RCC 7860 (cell line): ENCODE data around the gene SEMA3G.

Source experiments
- DNase-seq: peaks from one replicate; pipeline ENCODE4 v3.0.0-alpha.2; 2015; ENCODE audit warnings: low spot score
- FAIRE-seq: peaks from 2 replicates; lab custom pipeline; 2012; peaks lifted over from hg19 to GRCh38; lab: Jason Lieb, UNC

The SEMA3G gene

DNA sequence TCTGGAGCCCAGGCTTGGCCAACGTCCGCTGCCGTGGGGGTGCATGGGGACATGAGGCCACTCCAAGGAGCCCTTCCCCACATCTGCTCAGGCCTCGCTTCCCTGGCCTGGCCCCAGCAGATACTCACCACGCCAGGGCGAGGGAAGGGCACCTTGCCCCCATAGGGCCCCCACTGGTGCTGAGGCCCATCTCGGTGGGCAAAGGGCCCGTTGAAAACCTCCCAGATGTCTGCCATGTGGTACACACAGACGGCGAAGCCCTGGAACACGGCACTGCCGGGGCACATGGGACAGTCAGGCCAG is 4.7 kb downstream of the SEMA3G start:
- no peak for FAIRE-seq
- DNase-seq = no peak

DNA sequence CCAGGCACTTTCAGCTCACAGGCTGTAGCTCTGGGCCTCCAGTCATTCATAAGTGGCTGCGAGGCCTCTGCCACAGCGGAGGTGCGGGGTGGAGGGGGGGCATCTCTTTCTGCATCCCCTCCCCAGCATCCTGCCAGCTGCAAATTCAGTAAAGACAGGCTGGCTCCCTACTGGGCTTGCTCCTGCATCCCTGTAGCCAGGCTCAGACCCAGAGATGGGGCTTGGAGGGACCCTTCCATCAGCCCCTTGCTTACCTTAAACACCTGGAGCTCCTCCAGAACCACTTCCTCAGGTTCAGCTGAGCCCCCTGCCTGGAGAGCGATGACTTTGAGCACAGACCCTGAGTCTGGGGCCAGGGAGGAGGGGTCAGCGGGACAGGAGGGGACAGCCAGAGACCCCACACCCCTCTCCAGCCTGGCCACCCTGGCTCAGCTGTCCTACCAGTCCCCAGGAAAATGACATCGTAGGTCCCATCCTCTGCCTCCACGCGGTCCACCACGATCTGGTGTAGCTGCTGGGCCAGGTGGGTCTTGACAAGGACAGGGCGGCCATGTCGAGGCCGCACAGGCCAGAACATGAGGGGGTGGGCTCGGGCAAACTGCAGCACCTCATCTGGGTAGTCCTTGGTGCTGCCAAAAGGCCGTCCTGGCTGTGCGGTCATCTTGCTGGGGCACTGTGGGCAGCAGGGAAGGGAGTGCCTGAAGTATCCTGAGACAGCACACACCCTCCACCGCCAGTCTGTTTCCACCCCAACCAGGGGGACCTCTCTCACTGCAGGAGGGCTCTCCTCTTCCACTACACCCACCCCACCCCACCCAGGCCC is 5.3 kb downstream of the SEMA3G start:
- FAIRE-seq = no peak

DNA sequence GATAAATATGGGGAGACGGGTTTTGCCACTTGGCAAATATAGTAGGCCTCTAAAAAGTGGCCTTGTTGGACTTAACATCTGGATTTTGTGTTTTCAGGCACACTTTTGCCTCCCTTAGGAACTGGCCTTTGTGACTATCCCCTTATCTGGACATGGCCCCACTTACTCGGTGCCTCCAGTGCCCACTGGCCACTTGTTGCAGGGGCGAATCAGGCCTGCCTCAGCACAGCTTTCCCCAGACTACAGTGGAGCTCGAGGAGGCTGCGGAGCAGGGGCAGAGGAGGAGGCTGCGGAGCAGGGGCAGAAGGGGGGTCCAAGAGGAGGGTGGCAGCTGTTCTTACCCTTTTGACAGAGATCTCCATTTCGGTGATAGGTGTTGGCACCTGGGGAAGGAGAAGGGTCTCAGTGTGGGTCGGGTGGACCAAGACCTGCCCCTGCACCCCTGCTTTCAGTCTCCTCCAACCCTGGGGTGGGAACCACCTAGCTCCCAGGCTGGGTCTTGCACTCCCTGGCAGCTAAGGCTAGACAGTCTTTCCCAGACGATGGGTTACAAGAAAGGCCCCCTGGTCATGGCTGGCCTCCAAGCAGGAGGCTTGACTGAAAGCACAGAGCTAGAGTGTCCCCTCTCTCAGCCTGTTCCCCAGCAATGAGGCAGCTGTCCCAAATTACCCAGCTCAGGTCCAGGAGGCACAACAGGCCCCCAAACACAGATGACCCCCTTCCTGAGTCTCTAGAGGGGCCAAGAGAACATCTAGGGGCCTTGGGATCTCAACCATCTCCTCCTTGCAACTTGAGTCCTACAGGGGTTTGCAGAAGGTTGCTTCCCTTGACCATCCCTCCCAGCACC is 6.1 kb downstream of the SEMA3G start:
- no peak for FAIRE-seq
- no peak for DNase-seq

More for the DNA sequence above, 5.3 kb downstream of the SEMA3G start:
- no peak for DNase-seq

DNA sequence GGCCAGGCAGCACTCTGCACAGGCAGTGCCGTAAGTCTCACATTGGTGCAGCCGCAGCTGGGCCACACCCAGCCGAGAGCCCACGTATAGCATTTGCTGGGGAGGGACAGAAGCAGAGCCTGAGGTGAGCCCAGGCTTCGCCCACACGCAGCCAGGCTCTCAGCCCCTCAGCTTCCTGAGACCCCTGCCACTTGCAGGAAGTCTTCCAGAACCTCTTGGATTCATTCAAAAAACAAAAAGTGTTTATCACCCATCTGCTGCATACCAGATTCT is 6.9 kb downstream of the SEMA3G start:
- no peak for FAIRE-seq
- DNase-seq = no peak

DNA sequence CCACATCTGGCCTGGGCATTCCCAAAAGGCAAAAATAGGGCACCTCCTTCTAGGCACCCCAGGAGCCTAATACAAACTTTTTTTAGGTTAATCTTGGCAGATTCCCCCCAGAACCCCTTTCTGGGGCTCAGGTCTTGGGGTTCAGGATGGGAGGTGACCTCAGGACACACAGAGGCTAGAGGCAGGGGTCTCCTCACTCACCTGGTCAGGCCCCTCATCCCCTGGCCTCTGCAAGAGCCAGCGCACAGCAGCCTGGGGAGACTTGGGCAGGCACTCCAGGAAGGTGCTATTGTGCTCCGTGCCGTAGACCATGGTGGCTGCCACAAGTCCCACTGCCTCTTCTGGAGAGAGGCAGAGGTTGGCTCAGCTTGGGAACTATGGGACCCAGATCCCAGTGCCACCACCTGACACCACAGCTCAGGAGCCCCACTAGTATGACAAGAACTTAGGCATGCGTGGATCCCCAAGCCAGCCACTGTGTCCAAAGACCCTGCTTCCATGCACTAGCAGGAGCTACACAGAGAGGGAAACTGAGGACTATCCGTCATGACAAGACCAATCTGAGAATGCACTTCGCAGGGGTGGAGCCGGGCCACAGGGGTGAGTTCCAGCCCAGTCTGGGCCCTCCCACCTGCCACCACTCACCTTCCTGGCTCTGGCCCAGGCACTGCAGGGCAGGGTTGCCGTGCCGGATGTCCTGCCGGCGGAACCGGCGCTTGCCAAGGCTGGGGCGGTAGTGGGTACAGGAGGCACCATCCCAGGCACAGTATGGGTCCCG is 7.4 kb downstream of the SEMA3G start:
- FAIRE-seq = no peak
- no peak for DNase-seq

DNA sequence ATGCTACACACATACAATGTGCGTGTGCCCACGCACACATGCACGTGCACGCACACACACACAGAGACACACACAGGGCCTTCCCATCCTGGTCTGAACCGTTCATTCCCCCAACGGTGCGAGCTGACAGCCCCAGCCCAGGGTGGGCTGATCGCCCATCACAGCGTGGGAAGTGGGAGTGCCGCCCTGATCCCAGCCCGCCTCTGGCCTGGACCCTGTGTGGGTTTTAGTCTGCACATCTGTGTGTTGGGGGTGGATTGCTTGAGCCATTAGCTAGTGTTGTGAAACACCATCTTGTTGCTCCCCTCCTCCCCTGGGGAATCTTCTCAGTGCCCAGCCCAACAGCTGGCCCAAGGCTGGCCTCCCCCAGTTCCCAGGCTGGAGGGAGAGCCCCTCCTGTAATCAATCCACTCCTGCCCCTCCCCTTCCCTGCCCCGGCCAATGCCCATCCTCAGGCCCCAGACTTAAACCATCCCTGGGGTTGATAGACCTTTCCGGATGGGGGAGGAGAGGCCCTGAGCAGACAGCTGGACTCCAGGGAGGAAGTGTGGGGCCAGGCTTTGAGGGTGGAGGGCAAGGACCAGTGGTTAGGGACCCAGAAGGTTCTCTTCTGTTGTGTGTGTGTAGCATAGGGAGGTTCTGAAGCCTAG is 8.3 kb downstream of the SEMA3G start:
- FAIRE-seq = no peak
- no peak for DNase-seq

DNA sequence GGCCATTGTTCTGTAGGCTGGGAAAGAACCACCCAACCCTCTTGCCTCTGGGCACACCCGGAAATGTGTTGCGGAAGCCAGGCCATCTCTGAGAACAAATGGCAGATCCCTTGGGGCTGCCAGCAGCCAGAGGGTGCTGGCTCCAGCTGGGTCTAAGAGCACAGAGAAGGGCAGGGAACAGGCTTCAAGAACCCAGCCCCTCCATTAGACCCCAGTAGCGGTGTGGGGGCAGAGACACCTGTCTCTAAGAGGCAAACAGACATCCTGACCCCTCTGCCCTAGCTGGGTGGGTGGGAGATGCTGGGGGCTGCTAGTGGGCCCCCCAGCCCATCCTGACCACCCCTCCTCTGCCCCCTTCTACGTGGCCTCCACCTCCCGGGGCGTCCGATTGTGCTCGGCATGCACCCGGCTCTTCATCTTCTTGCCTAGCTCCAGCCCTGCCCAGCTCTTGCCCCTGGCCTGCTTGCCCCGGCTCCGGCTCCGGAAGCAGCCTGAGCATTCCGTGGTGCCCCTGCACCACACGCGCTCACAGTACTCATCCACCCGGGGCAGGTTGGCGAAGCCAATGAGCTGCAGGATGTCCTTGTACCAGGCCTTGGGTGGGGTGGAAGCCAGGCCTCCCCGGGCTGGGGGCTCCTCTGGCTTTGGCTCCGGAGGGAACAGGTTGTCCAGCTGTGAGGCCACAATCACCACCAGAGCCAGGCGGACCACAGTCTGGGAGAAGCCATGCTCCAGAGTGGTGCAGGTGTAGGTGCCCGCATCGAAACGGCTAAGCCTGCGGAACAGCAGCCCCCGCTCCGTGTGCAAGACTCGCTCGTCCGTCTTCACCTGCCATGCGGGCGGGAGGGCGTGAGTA is 9.4 kb downstream of the SEMA3G start:
- FAIRE-seq (no peak), DNase-seq (no peak)

DNA sequence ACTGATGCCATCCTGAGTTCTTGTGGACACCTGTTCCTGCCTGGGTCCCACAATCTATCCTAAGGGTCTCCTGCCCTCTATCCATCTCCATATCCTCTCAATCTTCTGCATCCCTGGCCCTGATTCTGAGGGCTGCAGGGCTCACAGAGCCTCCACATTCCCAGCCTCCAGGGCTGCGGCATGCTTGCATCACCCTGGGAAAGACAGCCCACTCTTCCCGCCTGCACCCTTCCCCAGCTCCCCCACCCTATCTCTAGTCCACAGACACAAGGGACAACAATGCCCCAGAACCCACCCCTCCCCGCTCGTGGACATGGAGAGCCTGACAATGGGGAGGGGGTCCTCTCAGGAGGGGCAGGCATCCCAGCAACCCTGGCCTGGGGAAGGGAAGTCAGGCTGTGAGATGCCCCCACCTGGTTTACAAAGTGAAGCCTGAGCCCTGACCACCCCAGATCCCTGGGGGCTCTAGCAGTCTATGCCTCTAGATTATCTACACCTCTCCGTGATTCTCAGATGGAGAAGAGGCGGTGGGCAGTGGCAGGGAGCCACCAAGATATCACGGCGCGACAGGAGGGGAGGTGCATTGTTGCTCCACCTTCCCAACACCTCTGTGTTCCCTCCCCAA is 10.3 kb downstream of the SEMA3G start:
- FAIRE-seq (no peak), DNase-seq (no peak)

DNA sequence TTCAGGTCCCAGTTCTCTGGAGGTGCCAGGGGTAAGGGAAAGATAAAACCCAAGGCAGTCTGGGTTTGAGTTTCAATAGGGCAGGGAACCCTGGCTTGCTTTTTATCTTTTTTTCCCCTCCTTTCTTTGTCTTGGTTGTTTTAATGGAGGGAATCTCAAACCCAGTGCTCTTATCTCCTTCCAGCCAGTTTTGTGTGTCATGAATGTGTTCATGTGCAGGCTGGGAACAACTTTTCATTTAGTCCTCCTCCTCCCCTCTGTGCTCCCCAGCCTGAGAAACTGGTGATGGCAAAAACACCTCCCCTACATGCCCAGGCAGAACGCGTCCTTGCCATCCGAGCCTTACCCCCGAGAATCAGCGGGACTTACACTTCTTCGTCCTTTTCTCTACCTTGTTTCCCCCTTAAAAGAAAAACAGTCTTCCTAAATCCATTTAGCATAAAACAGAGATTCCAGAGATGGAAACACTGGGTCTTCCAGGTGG is 10.9 kb downstream of the SEMA3G start:
- no peak for DNase-seq
- FAIRE-seq = no peak

DNA sequence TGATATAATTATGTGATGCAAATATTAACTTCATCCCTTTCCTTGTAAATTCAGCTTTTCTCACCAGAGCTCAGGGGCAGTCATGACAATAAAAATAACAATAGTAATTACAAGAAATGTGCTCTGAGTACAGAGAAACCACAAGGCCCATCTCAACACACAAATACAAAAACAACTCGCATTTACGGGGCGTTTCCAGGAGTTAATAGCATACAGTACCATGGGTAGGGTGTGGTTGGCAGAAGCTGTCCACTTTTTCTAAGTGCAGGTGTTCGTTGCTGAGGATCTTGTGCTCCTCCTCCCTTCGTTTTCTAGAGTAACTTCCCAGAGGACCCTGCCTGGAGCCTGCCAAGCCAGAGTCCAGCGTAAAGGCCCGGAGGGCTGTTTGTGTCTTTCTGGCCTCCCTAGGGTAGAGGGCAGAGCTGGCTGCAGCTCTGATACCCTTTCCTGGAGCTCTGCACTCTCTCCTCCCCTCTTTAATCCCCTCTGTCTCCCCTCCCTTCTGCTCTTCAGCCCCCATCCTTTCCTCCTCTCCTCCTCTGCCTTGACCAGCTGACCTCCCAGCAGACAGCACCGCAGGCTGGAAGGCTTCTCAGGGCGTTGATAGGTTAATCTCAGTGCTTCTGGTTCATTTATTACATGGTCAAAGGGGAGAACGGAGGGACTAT is 11.4 kb downstream of the SEMA3G start:
- FAIRE-seq (no peak), DNase-seq (no peak)

DNA sequence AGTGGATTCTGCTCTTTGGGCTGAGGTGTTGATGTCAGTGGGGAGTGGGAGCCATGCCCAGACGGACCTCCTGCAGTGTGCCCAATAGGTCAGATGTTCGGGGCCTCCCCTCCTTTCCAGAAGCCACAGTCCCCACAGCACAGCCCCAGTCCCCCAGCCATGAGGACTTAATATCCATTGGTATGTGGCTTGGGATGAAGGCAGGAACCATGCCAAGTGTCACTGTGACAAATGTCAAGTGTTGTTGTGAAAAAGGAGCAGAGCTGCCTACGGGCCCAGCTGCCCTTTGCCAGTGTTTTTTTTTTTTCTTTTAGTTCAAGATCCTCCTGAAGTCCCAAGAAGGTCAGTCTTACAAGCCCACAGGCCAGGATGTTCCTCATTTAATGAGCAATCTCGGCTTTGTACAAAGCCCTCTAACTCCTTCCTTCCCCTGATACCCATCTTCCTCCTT is 12.2 kb downstream of the SEMA3G start:
- DNase-seq = no peak
- no peak for FAIRE-seq

DNA sequence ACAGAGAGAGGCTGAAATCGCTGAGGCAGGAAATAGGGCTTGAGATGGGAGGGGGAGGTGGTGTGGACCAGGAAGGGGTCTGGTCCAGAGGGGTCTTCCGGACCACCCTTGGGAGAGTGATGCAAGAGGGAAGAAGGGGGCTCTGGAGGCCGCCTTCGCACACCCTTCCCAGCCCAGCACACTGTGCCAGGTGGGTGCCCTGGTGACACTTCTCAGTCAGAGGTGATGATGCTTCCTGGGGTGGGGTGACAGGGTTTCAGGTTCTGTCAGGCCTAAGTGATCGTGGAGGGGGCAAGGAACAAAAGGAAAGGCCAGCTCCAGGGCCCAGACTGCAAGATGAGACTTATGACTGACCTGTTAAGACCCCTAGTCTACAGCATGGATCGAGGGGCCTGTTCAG is 12.7 kb downstream of the SEMA3G start:
- no peak for FAIRE-seq
- no peak for DNase-seq

DNA sequence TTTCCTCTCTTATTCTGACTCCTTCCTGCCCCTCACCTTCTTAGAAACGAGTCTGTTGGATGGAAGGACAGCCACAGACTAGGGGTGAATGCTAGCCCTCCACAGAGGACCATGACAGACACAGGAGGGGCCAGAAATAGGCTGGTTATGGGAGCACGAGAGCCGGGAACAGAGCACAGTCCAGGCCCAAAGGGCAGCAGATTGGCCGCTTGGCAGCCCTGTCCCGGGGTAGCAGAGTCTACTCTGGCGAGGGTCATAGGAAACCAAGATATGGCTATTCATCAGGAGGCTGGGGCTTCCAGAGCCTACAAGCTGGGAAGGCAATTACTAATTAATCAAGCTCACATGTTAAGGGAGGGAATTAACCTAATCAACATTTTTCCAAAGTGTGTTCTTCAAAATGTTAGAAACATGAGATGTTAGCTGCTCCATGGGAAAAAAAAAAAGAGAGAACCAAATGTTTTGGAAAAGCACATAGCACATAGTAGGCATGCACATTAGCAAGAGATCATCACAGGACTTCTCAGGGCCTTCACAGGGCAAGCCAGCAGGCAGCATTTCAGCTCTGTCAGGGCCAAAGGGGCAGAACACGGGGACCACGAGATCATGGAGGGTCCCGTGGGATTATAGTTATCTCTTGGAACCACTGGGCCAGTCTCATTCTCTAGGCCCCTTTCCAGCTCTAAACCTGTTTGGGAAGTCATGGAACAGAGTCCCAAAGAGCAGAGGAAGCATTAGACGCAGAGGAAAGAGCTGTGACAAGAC is 13.3 kb downstream of the SEMA3G start:
- DNase-seq (no peak), FAIRE-seq (no peak)

DNA sequence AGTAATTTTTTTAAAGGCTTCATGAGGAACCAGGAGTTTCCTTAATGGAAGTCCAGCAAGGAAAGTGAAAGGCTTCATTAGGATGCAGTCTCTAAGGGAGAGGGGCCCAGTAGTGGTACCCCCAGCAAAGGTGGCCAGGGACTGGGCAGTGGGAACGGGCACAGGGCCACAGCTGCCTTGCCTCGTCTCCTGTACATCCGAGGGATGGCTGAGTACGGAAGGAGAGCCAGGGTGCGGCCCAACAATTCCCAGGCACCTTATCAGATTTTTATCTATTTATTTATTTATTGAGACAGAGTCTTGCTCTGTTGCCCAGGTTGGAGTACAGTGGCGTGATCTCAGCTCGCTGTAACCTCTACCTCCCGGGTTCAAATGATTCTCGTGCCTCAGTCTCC is 14.5 kb downstream of the SEMA3G start:
- FAIRE-seq (no peak), DNase-seq (no peak)

DNA sequence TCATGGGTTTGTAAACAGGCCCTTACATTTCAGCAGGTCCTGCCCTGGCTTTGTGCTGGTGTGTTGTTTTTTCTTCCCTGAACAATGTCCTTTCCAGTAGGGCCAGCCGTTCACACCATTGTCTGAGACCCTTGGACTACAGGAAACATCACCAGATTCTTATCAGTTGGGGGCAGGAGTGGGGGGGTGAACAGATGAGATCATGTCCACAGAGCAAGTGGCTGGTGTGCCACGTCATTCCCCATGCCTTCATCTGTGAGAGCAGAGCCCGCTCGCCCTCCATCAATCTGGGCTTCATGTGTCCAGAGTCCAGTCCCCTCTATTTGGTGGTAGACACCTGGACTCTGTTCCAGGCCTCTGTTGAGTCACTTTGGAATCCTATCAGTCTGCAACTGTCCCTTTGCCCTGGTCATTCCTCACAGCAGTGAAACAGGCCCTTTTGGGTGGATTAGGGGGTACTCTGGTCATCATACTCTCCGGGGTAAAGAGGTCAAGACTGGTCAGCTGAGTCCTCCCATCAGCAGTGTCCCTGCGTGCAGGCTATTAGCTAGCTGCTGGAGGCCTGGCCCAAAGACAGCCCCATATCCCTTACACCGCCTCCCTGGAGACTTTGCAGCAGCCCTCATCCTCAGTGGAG is 15.0 kb downstream of the SEMA3G start:
- no peak for DNase-seq
- FAIRE-seq = no peak

DNA sequence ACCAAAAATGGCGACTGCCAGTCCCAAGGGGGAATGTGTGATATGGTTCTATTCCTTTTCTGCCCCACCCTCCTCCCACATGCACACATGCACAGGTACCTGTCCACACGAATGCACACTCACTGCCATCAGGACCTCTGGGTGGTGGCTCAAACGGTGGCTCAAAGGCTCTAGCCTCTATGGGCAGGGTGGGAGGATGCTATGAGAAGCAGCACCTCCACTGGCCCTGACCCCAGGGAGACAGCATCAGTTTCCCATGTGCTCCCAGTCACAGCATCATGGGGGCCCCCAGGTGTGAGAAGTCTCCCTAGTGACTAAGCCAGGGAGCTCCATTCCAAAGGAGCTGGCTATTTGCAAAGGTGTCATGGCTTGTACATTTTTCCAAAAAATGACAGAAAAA is 15.9 kb downstream of the SEMA3G start:
- FAIRE-seq (no peak), DNase-seq (no peak)

DNA sequence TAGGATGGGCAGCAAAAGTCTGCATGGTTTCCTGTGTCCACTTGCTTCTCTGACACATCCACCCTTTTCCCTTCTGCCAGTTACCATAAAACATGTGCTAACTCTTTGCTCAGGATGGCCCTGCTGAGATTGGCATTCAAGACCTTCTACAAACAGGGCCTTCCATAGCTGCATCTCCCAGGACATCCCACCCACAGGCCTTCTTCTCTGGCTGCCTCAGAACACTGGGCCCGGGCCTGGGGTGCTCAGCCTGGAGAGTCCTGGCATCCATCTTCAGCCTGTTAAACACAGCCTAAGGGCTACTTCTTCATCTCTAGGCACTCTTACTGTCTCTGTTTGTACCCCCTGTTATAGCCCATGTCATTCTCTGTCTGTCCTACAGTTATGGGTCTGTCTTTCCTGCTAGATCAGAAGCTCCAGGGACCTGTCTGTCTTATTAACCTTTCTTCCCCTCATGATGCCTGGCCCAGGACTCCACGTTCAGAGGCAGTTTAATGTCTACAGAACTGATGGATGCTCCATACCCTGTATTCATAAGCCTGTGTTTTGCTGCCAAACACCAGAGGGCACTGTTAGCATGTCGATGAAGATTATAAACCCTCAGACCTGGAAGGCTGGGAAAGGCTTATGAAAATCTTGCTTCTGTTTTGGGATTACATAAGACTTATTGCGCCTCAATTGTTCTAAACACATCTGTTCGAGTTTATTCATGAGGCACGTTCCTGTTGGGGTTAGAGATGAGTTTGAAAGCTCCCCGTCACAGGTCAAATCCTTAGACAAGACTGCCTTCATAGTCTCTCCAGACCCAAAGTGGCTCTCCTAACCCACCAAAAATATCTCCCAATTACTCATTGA is 16.5 kb downstream of the SEMA3G start:
- peak; percentile 33 for DNase-seq
- FAIRE-seq = no peak
